KOPT-K1 (cell line): ENCODE data around the gene TUBB6.

Source experiments
- H3K27ac ChIP-seq: fragments of 200-600 bp; sonication (generic); 2 replicates; pipeline ENCODE4 v1.5.1; 2016; ENCODE audit warnings: antibody characterized with exemption, mild to moderate bottlenecking, low read depth, low read length; ENCODE audit not compliant: poor library complexity, severe bottlenecking
- H3K36me3 ChIP-seq: fragments of 200-600 bp; sonication (generic); 2 replicates; pipeline ENCODE4 v1.5.1; 2017; ENCODE audit warnings: antibody characterized with exemption, mild to moderate bottlenecking, low read length, moderate library complexity; ENCODE audit not compliant: insufficient read depth
- H3K9me3 ChIP-seq: fragments of 200-600 bp; sonication (generic); 2 replicates; pipeline ENCODE4 v1.5.1; 2017; ENCODE audit warnings: antibody characterized with exemption, low read length, mild to moderate bottlenecking; ENCODE audit not compliant: insufficient read depth, poor library complexity, severe bottlenecking

Gene TUBB6

GRCh38 chr18:12336171-12336613, 28.2 kb downstream of the TUBB6 start:
- H3K27ac ChIP-seq: no peak overlapping the region
- H3K36me3 ChIP-seq: peaks cover 81% of the 10 kb centered on the region
- no peaks in the 10 kb centered on the region for H3K9me3 ChIP-seq

- no peak overlapping the region for H3K27ac ChIP-seq
- peaks cover 85% of the 10 kb centered on the region for H3K36me3 ChIP-seq
- no peaks in the 10 kb centered on the region for H3K9me3 ChIP-seq
Observed at GRCh38 chr18:12336887-12337286, 28.8 kb downstream of the TUBB6 start.

GRCh38 chr18:12338382-12338781, 30.3 kb downstream of the TUBB6 start:
- Histone ChIP-seq H3K9me3 (no peaks in the 10 kb centered on the region), H3K27ac (no peak overlapping the region), H3K36me3 (peaks cover 98% of the 10 kb centered on the region)

GRCh38 chr18:12340945-12341660, 33.1 kb downstream of the TUBB6 start:
- no peak overlapping the region for H3K27ac ChIP-seq
- no peaks in the 10 kb centered on the region for H3K9me3 ChIP-seq
- peaks cover 97% of the 10 kb centered on the region for H3K36me3 ChIP-seq

- Histone ChIP-seq H3K27ac (no peak overlapping the region), H3K36me3 (peaks cover 97% of the 10 kb centered on the region)
Observed at GRCh38 chr18:12342661-12343060, 34.6 kb downstream of the TUBB6 start.

GRCh38 chr18:12345491-12346239, 37.6 kb downstream of the TUBB6 start:
- H3K27ac ChIP-seq: no peak overlapping the region
- H3K9me3 ChIP-seq: no peaks in the 10 kb centered on the region
- peaks cover 99% of the 10 kb centered on the region for H3K36me3 ChIP-seq

More at GRCh38 chr18:12342661-12343060, 34.6 kb downstream of the TUBB6 start:
- H3K9me3 ChIP-seq: no peaks in the 10 kb centered on the region

GRCh38 chr18:12346240-12346565, 38.2 kb downstream of the TUBB6 start:
- peaks cover 99% of the 10 kb centered on the region for H3K36me3 ChIP-seq
- H3K27ac ChIP-seq: no peak overlapping the region
- no peaks in the 10 kb centered on the region for H3K9me3 ChIP-seq

GRCh38 chr18:12347895-12348294, 39.9 kb downstream of the TUBB6 start:
- Histone ChIP-seq H3K36me3 (peaks cover 98% of the 10 kb centered on the region), H3K27ac (no peak overlapping the region), H3K9me3 (no peaks in the 10 kb centered on the region)

- peaks cover 98% of the 10 kb centered on the region for H3K36me3 ChIP-seq
- H3K27ac ChIP-seq: no peak overlapping the region
- no peaks in the 10 kb centered on the region for H3K9me3 ChIP-seq
Observed at GRCh38 chr18:12352188-12352587, 44.1 kb downstream of the TUBB6 start.

GRCh38 chr18:12359515-12359927, 51.5 kb downstream of the TUBB6 start:
- Histone ChIP-seq H3K36me3 (peaks cover 99% of the 10 kb centered on the region), H3K27ac (no peak overlapping the region)

GRCh38 chr18:12361770-12362378, 53.8 kb downstream of the TUBB6 start:
- Histone ChIP-seq H3K9me3 (no peaks in the 10 kb centered on the region), H3K27ac (no peak overlapping the region), H3K36me3 (peaks cover 100% of the 10 kb centered on the region)

More at GRCh38 chr18:12359515-12359927, 51.5 kb downstream of the TUBB6 start:
- no peaks in the 10 kb centered on the region for H3K9me3 ChIP-seq

- Histone ChIP-seq H3K9me3 (no peaks in the 10 kb centered on the region), H3K27ac (no peak overlapping the region), H3K36me3 (peaks cover 100% of the 10 kb centered on the region)
Observed at GRCh38 chr18:12362473-12363174, 54.6 kb downstream of the TUBB6 start.

- H3K36me3 ChIP-seq: peaks cover 94% of the 10 kb centered on the region
- H3K27ac ChIP-seq: no peak overlapping the region
- no peaks in the 10 kb centered on the region for H3K9me3 ChIP-seq
Observed at GRCh38 chr18:12366379-12366778, 58.3 kb downstream of the TUBB6 start.

- Histone ChIP-seq H3K27ac (no peak overlapping the region), H3K36me3 (peaks cover 90% of the 10 kb centered on the region), H3K9me3 (no peaks in the 10 kb centered on the region)
Observed at GRCh38 chr18:12366784-12367183, 58.7 kb downstream of the TUBB6 start.

- peaks cover 68% of the 10 kb centered on the region for H3K36me3 ChIP-seq
- no peak overlapping the region for H3K27ac ChIP-seq
- no peaks in the 10 kb centered on the region for H3K9me3 ChIP-seq
Observed at GRCh38 chr18:12369211-12369610, 61.2 kb downstream of the TUBB6 start.
